Activated CD8-positive, alpha-beta memory T cell treated with anti-CD3 and anti-CD28 coated beads, Interleukin-2, amount 50 U/mL, for 1 hour (primary cell): ENCODE measurements around the gene AADAC.
"Not testable (repeated sequence)": the region's sequence is repeated elsewhere in the genome, so short reads cannot be mapped to it uniquely, and the experiment has no call there.

Experiments used
- DNase-seq: peaks from one replicate; pipeline ENCODE4 v3.0.0-alpha.2; 2020; ENCODE audit errors: extremely low read depth

AADAC gene

DNA sequence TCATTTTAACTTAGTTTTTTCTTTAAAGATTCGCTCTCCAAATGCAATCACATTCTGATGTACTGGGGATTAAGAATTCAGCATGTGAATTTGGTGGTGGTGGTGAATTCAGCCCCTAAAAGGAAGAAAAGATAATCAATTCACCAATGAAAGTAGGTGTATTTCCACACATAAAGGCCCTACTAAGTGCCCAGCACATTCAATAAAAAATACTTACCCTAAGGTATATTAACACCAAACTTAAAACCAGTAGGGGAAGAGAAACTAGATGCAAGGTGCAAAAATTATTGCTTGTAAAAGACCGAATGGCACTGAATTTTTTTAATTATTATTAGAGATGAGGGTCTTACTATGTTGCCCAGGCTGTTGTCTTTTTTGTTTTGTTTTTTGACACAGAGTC, 42.7 kb downstream of the AADAC start:
- DNase-seq: no peak

DNA sequence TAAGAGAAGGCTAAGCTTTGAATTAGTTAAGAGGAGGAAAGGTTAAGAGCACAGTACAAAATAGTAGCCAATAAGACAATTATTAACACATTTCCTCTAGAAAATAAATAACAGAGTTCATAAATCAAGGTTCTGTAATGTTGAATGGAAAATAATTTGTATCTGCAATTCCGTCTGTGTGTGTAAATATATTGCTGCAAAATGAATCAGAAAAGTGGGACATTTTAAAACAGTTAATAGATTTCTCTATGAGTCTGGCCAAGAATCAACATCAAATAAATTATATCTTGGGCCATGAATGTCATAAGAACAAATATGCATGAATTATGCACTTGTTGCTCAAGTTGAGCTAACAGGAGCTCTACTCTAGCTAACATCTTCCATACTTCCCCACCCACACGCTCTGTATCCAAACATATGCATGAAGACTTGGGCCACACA, 45.3 kb downstream of the AADAC start:
- no peak for DNase-seq

DNA sequence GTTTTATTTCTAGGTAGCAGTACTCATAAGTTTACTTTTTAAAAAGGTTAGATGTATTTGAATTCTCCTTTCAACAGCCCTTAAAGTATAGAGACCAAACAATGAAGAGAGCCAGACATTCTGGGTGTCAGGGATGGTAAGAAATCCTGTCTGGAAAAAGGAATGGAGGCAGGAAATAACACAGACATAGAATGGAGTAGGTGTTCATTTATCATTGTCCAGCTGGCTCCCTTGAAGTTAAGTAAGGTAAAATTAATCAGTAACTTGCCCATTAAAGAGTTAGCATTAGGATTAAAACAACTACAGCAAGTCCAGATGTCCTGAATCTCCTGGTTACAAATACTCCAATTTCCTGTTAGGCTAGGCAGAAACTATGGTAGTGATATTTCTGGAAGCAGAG, 46.0 kb downstream of the AADAC start:
- no peak for DNase-seq

DNA sequence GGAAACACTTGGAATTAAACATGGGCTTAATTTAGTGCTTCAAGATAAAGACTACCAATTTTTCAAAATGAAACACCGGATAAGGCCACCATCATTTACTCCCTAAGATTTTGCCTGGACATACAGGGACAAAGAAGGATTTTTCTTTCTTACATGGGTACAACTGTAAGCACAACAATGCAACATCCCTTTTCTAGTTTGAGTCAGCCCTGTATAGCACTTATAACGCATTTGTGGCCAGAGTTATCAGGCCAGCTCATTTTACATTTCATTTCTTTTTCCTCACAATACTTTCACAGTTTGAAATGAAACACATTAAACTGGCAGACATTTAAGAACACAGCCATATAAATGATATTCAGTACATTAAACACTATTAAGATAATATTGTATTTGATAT, 49.7 kb downstream of the AADAC start:
- no peak for DNase-seq

DNA sequence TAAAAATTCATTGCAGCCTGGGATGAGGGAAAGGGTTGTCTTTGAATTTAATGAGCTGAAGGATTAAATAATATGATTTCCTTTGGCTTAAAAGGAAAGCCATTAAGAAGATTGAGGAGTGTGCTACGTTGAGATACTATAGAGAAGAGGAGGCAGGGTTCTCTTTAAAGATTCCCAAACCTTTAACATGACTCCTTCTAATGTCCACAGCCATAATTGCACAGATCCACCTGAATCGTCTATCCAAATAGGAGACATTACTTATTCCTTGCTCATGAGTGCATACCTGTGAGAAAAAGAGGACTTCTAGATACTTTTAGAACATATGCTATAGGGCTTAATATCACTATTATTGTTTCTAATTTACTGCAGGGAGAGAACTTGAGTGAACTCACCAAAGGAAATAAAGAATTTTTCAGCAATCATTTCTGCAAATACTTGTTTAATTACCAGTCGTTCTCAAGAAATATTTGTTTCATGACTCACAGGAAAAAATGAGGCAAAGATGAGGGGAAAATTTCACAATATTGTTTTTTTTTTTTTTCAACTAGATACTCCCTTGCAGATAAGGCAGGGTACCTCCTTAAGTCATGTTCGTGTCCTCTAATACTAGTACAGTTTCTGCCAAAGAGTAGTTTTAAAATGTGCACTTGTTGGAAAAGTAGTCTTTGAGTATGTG, 50.6 kb downstream of the AADAC start:
- DNase-seq: no peak

DNA sequence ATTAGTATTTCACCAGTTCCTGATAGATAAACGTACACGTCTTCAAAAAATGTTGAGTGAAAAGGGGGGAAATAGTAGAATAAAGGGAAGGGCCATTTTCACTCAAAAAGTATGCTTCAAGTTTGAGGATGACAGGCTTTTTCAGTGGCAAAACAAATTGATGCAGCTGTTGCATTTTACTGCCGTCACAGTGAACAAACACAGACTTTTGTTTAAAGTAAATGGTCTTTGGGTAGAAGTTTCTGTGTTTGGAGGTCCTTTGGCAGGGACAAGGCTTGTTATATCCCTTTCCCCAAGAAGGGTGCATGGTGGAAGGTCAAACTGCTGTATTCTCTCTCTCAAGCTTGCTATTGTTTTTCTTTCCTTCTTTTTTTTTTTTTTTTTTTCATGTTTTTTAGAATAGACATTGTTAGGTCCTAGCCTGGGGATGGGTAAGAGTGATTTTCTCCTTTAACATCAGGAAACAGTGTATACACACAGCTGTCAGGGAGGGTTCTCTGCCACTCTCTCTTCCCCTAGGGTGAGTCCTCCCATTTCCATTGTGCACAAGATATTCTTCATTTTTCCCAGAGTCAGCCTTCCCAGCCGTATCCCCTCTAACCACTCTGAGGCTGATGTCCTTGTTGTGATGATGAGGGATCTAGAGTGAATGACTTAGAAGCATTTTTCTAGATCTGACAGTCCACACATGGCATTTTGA, 52.9 kb downstream of the AADAC start:
- DNase-seq: no peak

DNA sequence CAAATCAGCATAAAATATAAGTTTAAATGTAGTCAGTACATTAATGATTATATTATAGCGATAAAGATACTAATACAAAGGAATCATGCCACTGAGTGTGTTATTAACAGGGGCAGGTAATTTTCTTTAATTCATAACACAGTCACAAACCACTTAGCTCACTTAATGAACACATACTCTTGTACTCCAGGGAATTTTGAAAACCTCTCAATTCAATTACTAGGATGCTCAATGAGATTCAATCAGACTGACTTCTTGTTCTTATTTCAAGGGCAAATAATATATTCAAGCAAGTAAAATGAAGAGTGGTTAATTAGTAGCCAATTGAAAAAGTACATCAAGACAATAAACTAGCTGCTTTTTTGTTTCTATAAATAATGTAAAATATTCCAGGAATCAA, 53.8 kb downstream of the AADAC start:
- no peak for DNase-seq

DNA sequence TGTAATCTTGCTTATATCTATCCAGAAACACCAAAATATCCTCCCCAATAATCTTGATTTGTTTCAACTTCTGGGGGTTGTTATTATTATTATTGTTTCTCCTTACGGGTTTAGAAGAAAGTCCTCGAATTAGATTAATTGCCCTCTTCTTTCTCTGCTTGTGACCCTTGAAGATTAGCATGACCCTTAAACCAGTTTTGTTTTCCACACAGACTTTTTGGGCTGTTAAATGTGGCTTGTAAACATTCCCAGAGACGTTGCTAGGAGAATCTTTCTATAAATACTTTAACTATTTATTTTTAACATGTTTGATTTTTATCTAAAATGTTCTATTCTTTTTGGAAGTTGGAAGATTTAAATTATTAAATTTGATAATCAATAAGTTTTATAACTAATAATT, 55.3 kb downstream of the AADAC start:
- DNase-seq: no peak

DNA sequence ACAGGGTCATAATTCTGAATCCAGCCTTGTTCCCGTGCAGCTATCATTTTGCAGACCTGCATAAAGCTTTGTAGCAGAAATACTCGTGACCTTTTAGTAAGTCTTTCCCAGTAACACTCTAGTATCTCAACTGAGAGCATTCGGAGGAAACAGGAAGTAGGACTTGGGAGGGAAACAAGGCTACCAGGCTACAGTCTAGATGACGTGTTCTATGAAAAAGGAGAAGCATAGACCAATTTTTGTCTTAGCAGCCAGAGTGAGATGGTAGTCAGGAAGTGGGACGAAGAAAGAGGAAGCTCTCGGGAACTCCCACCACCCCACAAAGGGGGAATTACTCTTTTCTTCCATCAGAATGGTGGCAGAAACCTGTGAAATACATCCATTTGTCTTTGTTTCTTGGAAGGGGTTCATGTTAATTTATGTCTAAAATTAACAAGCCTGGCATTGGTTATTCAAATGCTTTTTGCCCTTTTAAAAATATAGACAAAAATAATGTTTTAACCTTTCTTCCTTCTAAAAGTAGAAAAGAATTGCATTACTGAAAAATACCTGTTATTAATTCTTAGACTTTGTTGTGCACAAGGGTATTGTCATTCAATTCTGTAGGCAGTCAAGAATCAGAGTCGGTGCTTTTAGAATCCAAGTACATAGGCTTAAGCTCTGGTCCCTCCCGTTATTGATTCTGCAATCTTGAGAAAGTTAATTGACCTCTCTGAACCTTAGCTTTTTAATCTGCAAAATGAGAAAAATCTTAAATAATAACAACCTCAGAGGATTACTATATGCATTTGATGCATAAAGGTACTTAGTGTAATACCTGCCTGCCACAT, 57.9 kb downstream of the AADAC start:
- DNase-seq: no peak

DNA sequence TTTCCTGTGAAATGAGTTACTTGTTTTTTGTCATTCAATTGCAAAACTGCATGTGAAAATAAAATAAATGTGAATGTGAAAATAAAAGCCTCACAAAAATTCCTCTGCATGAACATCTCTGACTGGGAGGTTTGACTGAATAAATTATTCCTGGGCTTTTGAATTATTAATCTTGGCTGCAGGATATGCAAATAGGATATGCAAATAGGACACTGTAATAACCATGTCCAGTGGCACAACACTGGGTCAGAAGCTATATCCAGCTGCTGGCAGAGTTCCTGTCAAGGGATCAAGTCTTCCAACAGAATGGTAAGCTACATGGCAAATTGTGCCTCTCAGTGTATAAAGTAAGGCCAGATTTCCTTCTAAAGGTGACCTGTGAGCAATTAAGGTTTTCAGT, 59.5 kb downstream of the AADAC start, which contains the start of gene SUCNR1:
Gene SUCNR1, plus strand, starts transcription at position 246 of the 400 bp plus-strand sequence. CDS start 6,250 bp downstream, outside the sequence.
- no peak for DNase-seq

DNA sequence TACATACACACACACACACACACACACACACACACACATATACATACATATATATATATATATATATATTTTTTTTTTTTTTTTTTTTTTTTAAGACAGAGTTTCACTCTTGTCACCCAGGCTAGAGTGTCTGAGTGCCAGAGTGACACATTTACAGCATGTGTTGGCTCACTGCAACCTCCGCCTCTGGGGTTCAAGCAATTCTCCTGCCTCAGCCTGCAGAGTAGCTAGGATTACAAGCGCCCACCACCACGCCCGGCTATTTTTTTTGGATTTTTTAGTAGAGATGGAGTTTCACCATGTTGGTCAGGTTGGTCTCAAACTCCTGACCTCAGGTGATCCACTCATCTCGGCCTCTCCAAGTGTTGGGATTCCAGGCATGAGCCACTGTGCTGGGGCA, 60.2 kb downstream of the AADAC start:
- not testable (repeated sequence) for DNase-seq

DNA sequence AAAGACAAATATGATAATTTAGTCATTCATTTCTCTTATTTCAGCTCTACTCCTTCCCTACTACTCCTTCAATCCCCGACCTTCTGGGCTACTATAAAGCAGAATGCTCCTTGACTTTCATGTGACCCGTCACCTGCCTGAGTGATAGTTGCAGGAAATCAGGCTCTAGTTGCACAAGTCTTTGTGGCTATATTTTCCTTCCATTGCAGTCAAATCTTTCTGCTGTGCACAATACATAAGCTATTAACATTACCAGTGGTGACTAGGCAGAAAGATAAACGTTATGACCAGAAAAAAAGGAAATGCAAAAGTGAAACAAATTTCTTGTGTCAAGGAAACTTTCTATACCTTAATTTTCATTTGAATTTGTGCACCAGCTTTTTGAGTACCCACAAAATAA, 61.8 kb downstream of the AADAC start:
- no peak for DNase-seq

DNA sequence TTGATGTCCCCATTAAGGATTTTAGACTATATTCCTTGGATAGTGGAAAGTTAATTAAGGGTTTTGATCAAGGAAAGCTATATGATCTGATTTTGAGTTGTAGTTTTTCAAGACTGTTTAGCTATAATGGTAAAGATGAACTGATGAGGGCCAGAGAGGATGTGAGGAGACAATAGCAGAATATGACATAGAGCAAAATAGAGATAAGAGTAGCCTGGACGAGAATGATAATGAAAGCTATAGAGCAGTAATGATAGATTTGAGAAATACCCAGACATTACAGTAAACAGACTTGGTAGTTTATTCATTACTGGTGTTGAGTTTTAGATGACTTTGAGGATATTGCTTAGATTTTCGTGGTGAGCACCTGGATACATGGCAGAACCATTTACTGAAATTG, 63.4 kb downstream of the AADAC start:
- no peak for DNase-seq
